GM19328 (cell line): ENCODE results near the gene FSTL4.

Experiments used
- ATAC-seq: cut with Tn5 transposase; IDR thresholded peaks from one replicate; pipeline ENCODE4 v1.9.1; 2021; ENCODE audit warnings: mild to moderate bottlenecking, moderate library complexity; ENCODE audit not compliant: unreplicated experiment

FSTL4 gene

GRCh38 chr5:133432956-133433532, 179.3 kb downstream of the FSTL4 start:
- no peak for ATAC-seq

- ATAC-seq, result no peak
These were observed 180.9 kb downstream of the FSTL4 start for GRCh38 chr5:133431326-133431865.

- ATAC-seq, result no peak
These were observed 182.2 kb downstream of the FSTL4 start for GRCh38 chr5:133430095-133430494.

- ATAC-seq, result no peak
These were observed 183.3 kb downstream of the FSTL4 start for GRCh38 chr5:133429046-133429445.

GRCh38 chr5:133428072-133428660, 184.2 kb downstream of the FSTL4 start:
- no peak for ATAC-seq

- ATAC-seq, result no peak
These were observed 185.1 kb downstream of the FSTL4 start for GRCh38 chr5:133427121-133427777.

- ATAC-seq, result no peak
These were observed 186.1 kb downstream of the FSTL4 start for GRCh38 chr5:133426264-133426663.

GRCh38 chr5:133425764-133426163, 186.6 kb downstream of the FSTL4 start:
- ATAC-seq, result no peak

GRCh38 chr5:133425222-133425621, 187.1 kb downstream of the FSTL4 start:
- no peak for ATAC-seq

GRCh38 chr5:133423618-133424282, 188.6 kb downstream of the FSTL4 start:
- ATAC-seq, result no peak

- ATAC-seq, result no peak
These were observed 189.2 kb downstream of the FSTL4 start for GRCh38 chr5:133423011-133423617.

- ATAC-seq, result no peak
These were observed 190.5 kb downstream of the FSTL4 start for GRCh38 chr5:133421806-133422205.

- no peak for ATAC-seq
These were observed 190.9 kb downstream of the FSTL4 start for GRCh38 chr5:133421394-133421793.

GRCh38 chr5:133420440-133421301, 191.7 kb downstream of the FSTL4 start:
- ATAC-seq, result no peak

- no peak for ATAC-seq
These were observed 196.4 kb downstream of the FSTL4 start for GRCh38 chr5:133415906-133416305.

GRCh38 chr5:133415506-133415905, 196.8 kb downstream of the FSTL4 start:
- no peak for ATAC-seq

GRCh38 chr5:133412661-133413060, 199.7 kb downstream of the FSTL4 start:
- ATAC-seq, result no peak

GRCh38 chr5:133410335-133410828, 202.0 kb downstream of the FSTL4 start:
- ATAC-seq, result no peak

- ATAC-seq, result no peak
These were observed 203.1 kb downstream of the FSTL4 start for GRCh38 chr5:133409210-133409674.

GRCh38 chr5:133408322-133408721, 204.0 kb downstream of the FSTL4 start:
- no peak for ATAC-seq
